GM23248 (cell line): ENCODE data around the gene ALG14.

Source experiments
- EZH2 ChIP-seq: fragments of 200-600 bp; sonication (generic); IDR thresholded peaks from 2 replicates; pipeline ENCODE4 v1.6.1; 2018; ENCODE audit warnings: antibody characterized with exemption, mild to moderate bottlenecking; ENCODE audit not compliant: insufficient read depth, poor library complexity, severe bottlenecking
- EZH2phosphoT487 ChIP-seq: fragments of 200-600 bp; sonication (generic); IDR thresholded peaks from 2 replicates; pipeline ENCODE4 v1.6.1; 2018; ENCODE audit warnings: antibody characterized with exemption, moderate library complexity, mild to moderate bottlenecking, low read depth; ENCODE audit not compliant: insufficient read depth

GRCh38 chr1:95069710-95070093 lies 3.0 kb downstream of the ALG14 start:
- TF ChIP-seq EZH2 (no peak), EZH2phosphoT487 (no peak)
